B cell (primary cell): Measurements from ENCODE around the gene HBA1.

Experiments used
- EZH2 ChIP-seq: IDR thresholded peaks from 2 replicates; pipeline ENCODE4 v1.6.1; 2012; ENCODE audit warnings: borderline replicate concordance, low read depth, mild to moderate bottlenecking, moderate library complexity, low read length; ENCODE audit not compliant: insufficient read depth, poor library complexity, severe bottlenecking
- TF ChIP-seq, protein P1 (sequence below): fragments of 200-600 bp; IDR thresholded peaks from one replicate; pipeline ENCODE4 v1.8.0; 2022; ENCODE audit warnings: antibody characterized with exemption, mild to moderate bottlenecking

DNA sequence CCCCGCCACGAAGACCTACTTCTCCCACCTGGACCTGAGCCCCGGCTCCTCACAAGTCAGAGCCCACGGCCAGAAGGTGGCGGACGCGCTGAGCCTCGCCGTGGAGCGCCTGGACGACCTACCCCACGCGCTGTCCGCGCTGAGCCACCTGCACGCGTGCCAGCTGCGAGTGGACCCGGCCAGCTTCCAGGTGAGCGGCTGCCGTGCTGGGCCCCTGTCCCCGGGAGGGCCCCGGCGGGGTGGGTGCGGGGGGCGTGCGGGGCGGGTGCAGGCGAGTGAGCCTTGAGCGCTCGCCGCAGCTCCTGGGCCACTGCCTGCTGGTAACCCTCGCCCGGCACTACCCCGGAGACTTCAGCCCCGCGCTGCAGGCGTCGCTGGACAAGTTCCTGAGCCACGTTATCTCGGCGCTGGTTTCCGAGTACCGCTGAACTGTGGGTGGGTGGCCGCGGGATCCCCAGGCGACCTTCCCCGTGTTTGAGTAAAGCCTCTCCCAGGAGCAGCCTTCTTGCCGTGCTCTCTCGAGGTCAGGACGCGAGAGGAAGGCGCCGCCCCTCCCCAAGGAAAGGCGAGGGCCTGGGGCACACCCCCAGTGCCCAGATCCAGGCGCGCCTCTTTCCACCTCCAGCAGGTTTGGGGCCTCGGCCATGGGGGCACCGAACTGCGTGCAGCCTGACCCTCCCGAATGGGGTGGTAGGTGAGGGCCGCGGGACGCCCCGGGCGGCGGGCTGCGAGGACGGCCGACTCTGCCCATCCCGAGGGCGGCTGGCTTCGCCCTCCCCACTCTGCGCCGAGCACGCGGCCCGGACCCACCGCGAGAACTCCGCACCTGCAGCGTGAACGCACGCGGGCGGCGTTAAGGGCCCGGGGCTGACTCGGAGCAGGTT lies 4.4 kb downstream of the HBA1 start:
- TF ChIP-seq, protein P1, sequence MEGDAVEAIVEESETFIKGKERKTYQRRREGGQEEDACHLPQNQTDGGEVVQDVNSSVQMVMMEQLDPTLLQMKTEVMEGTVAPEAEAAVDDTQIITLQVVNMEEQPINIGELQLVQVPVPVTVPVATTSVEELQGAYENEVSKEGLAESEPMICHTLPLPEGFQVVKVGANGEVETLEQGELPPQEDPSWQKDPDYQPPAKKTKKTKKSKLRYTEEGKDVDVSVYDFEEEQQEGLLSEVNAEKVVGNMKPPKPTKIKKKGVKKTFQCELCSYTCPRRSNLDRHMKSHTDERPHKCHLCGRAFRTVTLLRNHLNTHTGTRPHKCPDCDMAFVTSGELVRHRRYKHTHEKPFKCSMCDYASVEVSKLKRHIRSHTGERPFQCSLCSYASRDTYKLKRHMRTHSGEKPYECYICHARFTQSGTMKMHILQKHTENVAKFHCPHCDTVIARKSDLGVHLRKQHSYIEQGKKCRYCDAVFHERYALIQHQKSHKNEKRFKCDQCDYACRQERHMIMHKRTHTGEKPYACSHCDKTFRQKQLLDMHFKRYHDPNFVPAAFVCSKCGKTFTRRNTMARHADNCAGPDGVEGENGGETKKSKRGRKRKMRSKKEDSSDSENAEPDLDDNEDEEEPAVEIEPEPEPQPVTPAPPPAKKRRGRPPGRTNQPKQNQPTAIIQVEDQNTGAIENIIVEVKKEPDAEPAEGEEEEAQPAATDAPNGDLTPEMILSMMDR: no peak
- no peak for TF ChIP-seq EZH2
